Prostate gland (tissue), 2 donors: ENCODE measurements around the gene NEK4. TPM values are rescaled to one million over a fixed set of nuclear protein-coding genes. Genes with fewer than 3 reads are reported as not detected.

Source experiments
- DNase-seq: peaks from one replicate; pipeline ENCODE4 v3.0.0-alpha.2; 2019; ENCODE audit warnings: low spot score
- H3K27ac ChIP-seq, 2 donors: fragments of 200-600 bp; sonication (generic); 2 replicates each; pipeline ENCODE4 v1.5.1; 2017 to 2019
- H3K27me3 ChIP-seq: fragments of 200-600 bp; sonication (generic); replicated peaks from 2 replicates; pipeline ENCODE4 v1.5.1; 2019; ENCODE audit not compliant: insufficient read depth
- H3K36me3 ChIP-seq, 2 donors: fragments of 200-600 bp; sonication (generic); 1 replicate in 1 of 2; 2 replicates in 1 of 2; pipeline versions ENCODE4 v1.5.1 to v1.8.1; 2017 to 2019
- H3K4me1 ChIP-seq: fragments of 200-600 bp; sonication (generic); replicated peaks from 2 replicates; pipeline ENCODE4 v1.5.1; 2019
- H3K4me3 ChIP-seq, 2 donors: fragments of 200-600 bp; sonication (generic); 2 replicates each; pipeline ENCODE4 v1.5.1; 2017 to 2019
- H3K9me3 ChIP-seq: fragments of 200-600 bp; sonication (generic); 2 replicates; pipeline ENCODE4 v1.5.1; 2017
- CTCF ChIP-seq, 4 experiments: fragments of 200-600 bp in 2 of 4; fragments of 450-650 bp in 2 of 4; sonication (generic) in 2 of 4; IDR thresholded peaks; 1 replicate in 3 of 4; 2 replicates in 1 of 4; pipeline ENCODE4 v1.5.1; 2016 to 2019; ENCODE audit warnings: antibody characterized with exemption in 4 of 4, mild to moderate bottlenecking in 2 of 4, moderate library complexity in 2 of 4
- POLR2A ChIP-seq: fragments of 450-650 bp; IDR thresholded peaks from one replicate; pipeline ENCODE4 v1.6.1; 2016; ENCODE audit warnings: antibody characterized with exemption, mild to moderate bottlenecking
- POLR2AphosphoS5 ChIP-seq: sonication (generic); formaldehyde crosslinking; IDR thresholded peaks from one replicate; pipeline ENCODE4 v1.6.1; 2017; ENCODE audit warnings: antibody characterized with exemption
- WGBS: methylation state at CpG from one replicate; pipeline ENCODE4 v1.1.5; 2018; 5-methylcytosine and 5-hydroxymethylcytosine counted together
- intact Hi-C: fragments of 100-400 bp; cut with DNase I; formaldehyde crosslinking; loops from one replicate; pipeline ENCODE4 v1.14.2; 2022
- total RNA-seq, 2 donors: library from RNA; depleted of rRNA; stranded (reverse); fragments of >200 nt; gene quantifications; one replicate each; pipeline ENCODE4 v1.1.0, GENCODE V29; 2016

The NEK4 gene
- total RNA-seq, 2 donors from 2014 or later = 24.5 to 49.9 TPM

DNA sequence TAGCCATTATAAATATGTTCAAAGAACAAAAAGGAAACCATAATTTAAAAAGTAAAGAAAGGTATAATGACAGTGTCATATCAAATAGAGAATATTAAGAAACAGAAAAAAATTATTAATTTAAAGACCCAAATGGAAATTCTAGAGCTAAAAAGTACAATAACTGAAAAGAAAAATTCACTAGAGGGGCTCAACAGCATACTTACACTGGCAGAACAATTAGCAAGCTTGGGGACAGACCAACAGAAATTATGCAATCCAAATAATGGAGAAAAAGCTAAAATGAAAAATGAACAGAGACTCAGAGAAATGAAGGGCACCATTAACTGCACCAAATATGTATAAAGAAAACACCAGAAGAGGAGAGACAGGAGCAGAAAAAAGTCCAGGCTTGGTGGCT is 51.1 kb downstream of the NEK4 start:
- H3K9me3 ChIP-seq = no peaks in the 10 kb centered on the region
- no peak overlapping the region for H3K4me3 ChIP-seq
- intact Hi-C loops = no loop called here
- H3K27me3 ChIP-seq = no peaks in the 10 kb centered on the region
- TF ChIP-seq POLR2A (no peak), POLR2AphosphoS5 (no peak), CTCF (IDR thresholded peaks at IDR 0.05) (no peak)
- H3K36me3 ChIP-seq = peaks cover 0 to 2% of the 10 kb centered on the region in 2 donors
- DNase-seq = no peak
- H3K4me1 ChIP-seq = no peaks in the 10 kb centered on the region
- no peak overlapping the region for H3K27ac ChIP-seq

DNA sequence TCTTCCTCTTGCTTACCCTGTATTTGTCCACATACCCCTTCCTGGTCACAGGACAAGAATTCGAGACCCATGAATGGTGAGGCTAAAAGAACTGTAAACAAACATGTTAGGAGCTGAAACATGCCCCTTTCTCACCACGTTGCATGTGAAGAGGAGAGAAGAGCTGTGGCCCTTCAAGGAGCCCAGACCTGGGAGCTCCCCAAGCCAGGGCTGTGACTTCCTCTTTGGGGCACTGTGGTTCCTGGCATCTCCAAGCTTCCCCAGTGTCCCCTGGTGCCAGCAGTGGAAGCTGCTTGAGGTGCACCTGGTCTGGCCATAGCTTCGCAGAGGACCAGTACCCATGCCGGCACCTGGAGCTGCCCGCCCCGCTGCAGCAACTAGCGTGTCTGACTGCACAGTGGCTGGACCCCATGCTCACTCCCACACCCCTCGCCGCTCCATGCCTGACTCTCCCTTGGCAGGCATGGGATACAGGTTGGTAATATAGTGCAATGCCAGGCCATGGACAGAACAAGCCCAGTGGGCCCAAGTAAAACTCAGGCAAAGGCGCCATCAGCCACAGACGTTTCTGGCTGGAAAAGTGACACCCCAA is 54.9 kb downstream of the NEK4 start:
- WGBS = 87% methylated on average over 11 of the region's 11 CpGs
- Histone ChIP-seq H3K27ac (no peak overlapping the region), H3K36me3 (peaks cover 0 to 2% of the 10 kb centered on the region in 2 donors), H3K27me3 (no peaks in the 10 kb centered on the region), H3K4me1 (no peaks in the 10 kb centered on the region), H3K4me3 (no peak overlapping the region), H3K9me3 (no peaks in the 10 kb centered on the region)
- intact Hi-C loops = no loop called here
- DNase-seq = no peak
- TF ChIP-seq CTCF (IDR thresholded peaks at IDR 0.05) (no peak), POLR2AphosphoS5 (no peak), POLR2A (no peak)

- 44% methylated on average over 38 of the region's 39 CpGs for WGBS
- Histone ChIP-seq H3K9me3 (no peaks in the 10 kb centered on the region), H3K27me3 (no peaks in the 10 kb centered on the region), H3K27ac (no peak overlapping the region), H3K4me3 (no peak overlapping the region), H3K36me3 (peaks cover 0 to 2% of the 10 kb centered on the region in 2 donors), H3K4me1 (no peaks in the 10 kb centered on the region)
- intact Hi-C loops = no loop called here
- no peak for DNase-seq
- TF ChIP-seq POLR2AphosphoS5 = no peak
- no peak for TF ChIP-seq CTCF (IDR thresholded peaks at IDR 0.05)
- no peak for TF ChIP-seq POLR2A
Measured at GRCh38 chr3:52714335-52715302, 56.1 kb downstream of the NEK4 start.

DNA sequence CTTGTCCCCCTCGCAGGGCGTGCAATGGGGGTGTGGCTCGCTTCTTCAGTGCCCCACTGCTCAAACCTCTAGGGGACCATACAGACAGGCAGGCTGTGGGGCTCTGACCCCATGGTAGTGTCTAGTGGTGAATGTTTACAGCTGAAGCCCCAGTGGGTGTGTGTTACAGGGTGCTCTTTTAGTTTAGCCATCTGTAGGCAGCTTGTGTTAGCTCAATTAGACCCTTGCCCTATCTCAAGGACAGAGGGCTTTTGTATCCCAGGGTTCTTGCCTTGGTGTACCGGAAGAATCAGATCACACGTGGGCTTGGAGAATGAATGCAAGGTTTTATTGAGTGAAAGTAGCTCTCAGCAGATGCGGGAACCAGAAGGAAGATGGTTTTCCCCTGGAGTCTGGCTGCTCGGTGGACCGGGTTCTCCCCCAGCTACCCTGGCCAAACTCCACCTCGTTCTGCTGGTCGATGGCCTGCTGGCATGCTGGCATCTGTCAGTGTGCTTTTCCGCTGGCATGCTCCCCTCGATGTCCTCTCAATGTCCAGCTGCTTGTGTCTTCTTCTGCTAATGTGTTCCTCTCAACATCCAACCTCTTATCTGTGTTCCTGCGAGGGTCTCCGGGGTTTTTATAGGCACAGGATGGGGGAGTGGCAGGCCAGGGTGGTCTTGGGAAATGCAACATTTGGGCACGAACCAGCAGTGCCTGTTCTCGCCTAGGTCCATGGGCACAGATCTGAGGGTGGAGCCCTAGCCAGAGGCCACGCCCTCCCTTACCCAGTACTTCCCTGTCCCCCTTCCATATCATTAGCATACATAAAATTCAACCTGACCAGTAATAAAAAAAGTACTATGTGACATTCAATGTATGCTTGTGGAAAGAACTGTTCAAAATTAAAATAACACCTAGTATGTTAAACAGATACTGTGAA is 58.2 kb downstream of the NEK4 start:
- Histone ChIP-seq H3K36me3 (no peaks in the 10 kb centered on the region), H3K27ac (no peak overlapping the region), H3K9me3 (no peaks in the 10 kb centered on the region), H3K27me3 (no peaks in the 10 kb centered on the region), H3K4me3 (no peak overlapping the region), H3K4me1 (peaks cover 2% of the 10 kb centered on the region)
- intact Hi-C loops = no loop called here
- 92% methylated on average over 17 of the region's 17 CpGs for WGBS
- DNase-seq = no peak
- TF ChIP-seq POLR2AphosphoS5 = no peak
- no peak for TF ChIP-seq CTCF (IDR thresholded peaks at IDR 0.05)
- TF ChIP-seq POLR2A = no peak
